Caki2 (cell line): ENCODE measurements around the gene PSMA4. TPM values are rescaled to one million over a fixed set of nuclear protein-coding genes. Genes with fewer than 3 reads are reported as not detected.
"Not testable (repeated sequence)": the region's sequence is repeated elsewhere in the genome, so short reads cannot be mapped to it uniquely, and the experiment has no call there.

ENCODE experiments used
- DNase-seq: peaks from one replicate; pipeline ENCODE4 v3.0.0-alpha.2; 2015; ENCODE audit warnings: low read depth
- in situ Hi-C: cut with HindIII; loops from 2 replicates; pipeline ENCODE4 v1.10.0; 2016; ENCODE audit warnings: low sequenced_read_pairs, low pct_unique_long_range_greater_than_20kb, mixed read lengths
- total RNA-seq: library from RNA; depleted of rRNA; stranded (reverse); fragments of >200 nt; shearing (Covaris generic); gene quantifications from 2 replicates; pipeline ENCODE4 v1.2.3, GENCODE V29; 2014; ENCODE audit warnings: low replicate concordance

The PSMA4 gene
- total RNA-seq, 1 experiment from 2014 or later = 336 TPM

- in situ Hi-C loops = no loop called here
Observed at GRCh38 chr15:78541744-78542034, 1.4 kb downstream of the PSMA4 start.

DNA sequence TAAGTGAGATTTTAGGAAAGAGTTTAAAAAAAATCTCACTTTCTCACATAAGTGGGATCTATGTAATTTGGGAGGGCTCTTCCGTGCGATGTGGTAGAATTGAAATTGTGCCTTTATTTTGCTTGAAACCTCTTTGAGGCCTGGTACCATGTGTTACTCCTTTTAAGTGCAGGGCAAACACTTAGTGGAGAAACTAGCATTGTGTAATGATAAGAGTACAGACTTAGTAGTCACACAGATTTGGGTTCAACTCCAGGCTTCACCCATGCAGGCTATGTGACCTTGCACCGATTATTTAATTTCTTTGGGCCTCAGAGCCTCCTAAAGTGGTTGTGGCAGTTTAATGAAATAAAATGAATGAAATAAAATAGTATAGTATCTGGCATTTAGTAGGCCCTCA is 2.4 kb downstream of the PSMA4 start:
- in situ Hi-C loops = no loop called here
- no peak for DNase-seq

More at GRCh38 chr15:78541744-78542034, 1.4 kb downstream of the PSMA4 start:
- DNase-seq = no peak

DNA sequence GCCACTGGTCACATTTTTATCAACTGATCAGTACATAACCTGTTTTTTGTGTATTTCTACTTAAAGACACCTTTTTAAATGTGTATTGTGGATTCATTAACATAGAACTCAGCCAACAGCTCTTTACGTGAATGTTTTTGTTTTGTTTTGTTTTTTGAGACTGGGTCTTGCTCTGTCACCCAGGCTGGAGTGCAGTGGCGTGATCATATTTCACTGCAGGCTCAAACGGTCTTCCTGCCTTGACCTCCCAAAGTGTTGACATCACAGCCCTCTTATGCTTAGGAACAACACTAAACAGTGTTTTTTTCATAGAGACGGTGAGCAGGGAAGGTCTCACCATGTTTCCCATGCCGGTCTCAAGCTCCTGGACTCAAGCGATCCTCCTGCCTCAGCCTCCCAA is 9.9 kb downstream of the PSMA4 start:
- no peak for DNase-seq
- in situ Hi-C loops = no loop called here

- no peak for DNase-seq
- in situ Hi-C loops = no loop called here
Observed at GRCh38 chr15:78550815-78551214, 10.6 kb downstream of the PSMA4 start.

DNA sequence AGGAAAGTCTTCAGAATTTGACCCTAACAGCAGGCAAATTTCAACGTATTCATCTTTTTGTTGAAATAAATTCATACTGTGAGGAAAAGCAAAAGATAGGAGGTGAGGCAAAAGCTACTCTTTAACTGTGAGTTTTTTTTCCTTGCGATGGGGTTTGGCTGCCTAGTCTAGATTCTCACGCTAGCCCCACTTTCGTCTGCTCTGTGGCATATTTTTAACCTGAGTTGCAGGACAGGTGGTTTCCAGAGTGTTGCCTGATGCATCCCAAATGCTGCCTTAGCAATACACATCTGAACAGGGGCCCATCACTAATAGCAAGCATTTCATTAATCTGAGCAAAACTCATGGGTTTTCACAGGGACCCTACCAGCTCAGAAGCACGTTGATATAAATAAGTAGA is 11.7 kb downstream of the PSMA4 start:
- in situ Hi-C loops = no loop called here
- no peak for DNase-seq

DNA sequence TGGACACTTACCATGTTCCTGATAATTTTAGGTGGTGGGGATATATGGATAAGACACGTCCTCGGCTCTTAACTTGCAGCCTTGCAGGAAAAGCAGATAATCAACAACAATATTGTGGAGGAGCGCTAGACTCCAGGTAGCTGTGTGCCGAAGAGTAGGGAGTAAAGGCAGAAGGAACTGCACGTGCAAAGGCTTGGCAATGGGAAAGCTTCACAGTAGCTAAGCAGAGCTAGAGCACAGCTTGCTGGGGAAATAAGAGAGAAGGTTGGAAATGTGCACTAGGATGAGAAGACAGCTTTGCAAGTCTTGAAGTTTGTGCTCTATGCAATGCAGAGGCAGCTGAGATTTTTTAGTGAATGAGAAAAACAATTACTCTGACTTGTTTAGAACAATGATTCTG is 12.4 kb downstream of the PSMA4 start:
- in situ Hi-C loops = no loop called here
- no peak for DNase-seq

- DNase-seq, in situ Hi-C loops: not testable (repeated sequence)
Observed at GRCh38 chr15:78560201-78560600, 20.0 kb downstream of the PSMA4 start.

GRCh38 chr15:78561490-78561889 is 21.2 kb downstream of the PSMA4 start:
- DNase-seq = no peak
- in situ Hi-C loops = no loop called here

DNA sequence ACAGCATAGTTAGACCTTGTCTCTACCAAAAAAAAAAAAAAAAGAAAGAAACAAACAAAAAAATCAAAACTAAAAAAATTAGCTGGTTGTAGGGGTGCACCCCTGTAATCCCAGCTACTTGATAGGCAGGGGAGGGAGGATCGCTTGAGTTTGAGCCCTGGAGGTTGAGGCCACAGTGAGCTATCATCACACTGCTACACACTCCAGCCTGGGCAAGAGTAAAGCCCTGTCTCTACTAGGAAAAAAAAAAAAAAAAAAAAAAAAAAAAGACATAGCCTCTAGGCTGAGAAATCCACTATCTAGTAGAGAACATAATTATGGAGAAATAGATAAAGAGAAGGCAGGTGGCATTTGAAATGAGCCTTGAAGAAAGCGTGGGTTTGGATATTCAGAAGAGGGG is 22.8 kb downstream of the PSMA4 start:
- no peak for DNase-seq
- in situ Hi-C loops = no loop called here

DNA sequence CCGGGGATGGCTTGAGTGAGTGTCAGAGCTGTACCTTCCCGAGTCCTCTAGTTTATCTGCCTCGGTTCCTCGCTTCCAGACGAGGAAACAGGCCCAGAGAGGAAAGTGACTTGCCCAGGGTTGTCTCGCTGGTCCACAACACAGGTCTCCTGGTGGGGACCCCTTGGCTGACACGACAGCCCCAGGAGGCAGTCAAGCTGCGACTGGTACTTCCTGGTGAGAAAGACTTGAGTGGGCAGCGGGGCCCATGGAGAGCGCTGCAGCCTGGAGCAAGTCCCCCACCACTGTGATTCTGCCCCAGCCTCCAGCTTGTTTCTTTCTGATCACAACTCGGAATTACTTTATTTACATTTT is 24.5 kb downstream of the PSMA4 start:
- in situ Hi-C loops = no loop called here
- no peak for DNase-seq

DNA sequence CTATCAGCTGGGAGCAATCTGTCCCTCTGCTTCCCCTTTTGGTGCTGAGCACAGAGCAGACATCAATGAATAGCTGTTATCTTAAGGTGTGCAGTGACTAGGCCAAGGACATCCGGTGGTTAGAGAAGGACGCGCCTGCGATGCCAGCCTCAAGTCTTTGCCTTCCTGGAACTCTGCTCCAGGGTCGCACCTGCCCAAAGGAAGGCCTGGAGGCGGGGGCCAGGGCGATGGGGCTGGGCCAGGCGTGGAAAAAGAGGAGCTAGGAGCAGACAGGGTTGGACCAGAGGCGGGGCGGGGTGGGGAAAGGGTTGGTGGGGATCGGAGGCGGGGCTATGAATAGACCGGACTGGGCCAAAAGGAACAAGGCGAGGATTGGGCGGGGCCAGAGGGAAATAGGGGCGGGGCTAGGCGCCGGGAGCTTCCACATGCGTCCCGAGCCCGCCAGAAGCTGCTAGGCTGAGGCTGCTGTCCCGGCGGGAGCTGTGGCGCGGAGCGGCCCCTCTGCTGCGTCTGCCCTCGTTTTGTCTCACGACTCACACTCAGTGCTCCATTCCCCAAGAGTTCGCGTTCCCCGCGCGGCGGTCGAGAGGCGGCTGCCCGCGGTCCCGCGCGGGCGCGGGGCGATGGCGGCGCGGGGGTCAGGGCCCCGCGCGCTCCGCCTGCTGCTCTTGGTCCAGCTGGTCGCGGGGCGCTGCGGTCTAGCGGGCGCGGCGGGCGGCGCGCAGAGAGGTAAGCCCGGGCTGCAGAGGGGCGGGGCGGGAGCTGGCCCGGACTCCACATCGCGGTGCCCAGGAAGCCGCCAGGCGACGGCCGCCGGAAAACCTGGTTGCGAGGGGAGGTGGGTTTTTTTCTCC is 25.1 kb downstream of the PSMA4 start, which contains the start of gene CHRNA5:
TSS of gene CHRNA5 (plus strand) at position 424 of the 854 bp plus-strand sequence. CDS start at position 624, 200 bp downstream.
- in situ Hi-C loops = no loop called here
- peak; percentile 84 for DNase-seq

DNA sequence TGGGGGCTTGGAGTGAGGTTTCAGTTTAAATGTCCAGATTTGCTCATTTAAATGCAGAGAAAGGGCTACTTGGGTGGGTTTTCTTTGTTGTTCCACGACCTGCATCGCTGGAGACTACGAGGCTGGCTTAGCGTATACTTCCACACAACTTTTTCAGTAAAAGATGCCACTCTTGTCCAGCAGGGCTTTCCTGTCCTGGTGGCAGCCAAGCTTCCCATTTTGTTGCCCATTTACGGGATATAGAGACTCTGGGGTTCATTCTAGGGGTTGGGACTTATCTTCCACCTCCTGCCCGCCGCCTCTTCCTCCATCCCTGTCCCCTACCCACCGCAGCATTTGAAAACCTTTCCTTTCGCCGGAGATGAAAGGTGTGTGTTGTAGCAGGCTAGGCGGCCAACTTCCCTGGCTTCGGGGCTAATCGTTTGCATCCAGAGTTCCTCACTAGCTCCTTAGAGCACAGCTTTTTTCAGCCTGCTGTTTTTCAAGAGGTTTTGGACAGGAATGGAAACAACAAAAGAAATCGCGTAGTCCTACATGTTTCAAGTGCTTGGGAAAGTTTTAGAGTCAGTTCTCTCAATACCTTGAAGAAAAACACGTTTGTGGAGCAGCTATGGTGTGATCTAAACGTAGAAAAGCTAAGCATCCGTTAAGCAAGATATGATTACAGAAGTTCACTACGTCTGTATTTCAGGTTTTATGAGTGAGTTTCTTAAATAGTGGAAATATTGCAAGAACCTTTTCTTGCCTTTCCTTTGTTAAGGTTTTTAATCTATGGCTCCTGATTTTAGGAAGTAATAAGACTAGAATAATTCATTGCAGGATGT is 25.9 kb downstream of the PSMA4 start:
- peak; percentile 59 for DNase-seq

GRCh38 chr15:78567531-78567930 is 27.3 kb downstream of the PSMA4 start:
- no peak for DNase-seq

More for the DNA sequence above, 25.9 kb downstream of the PSMA4 start:
- in situ Hi-C loops = no loop called here

GRCh38 chr15:78570710-78571109 is 30.5 kb downstream of the PSMA4 start:
- in situ Hi-C loops = no loop called here

More at GRCh38 chr15:78567531-78567930, 27.3 kb downstream of the PSMA4 start:
- in situ Hi-C loops = no loop called here

DNA sequence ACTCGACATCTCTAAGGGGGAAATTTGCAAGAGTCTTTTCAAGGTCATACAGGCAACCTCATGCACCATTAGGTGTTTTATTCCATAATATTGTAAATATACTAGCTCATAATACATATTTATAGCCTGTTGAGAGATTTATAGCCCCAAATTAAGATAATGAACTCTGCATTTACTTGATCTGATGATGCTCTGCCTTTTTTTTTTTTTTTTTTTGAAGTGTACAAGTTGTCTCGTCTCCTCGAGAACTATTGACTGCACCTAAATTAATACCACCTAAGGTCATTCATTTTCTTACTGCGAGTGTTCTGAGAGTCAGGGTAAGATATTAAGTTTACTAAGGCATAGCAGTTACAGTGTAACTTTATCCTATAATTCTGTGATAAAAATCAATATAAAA is 31.1 kb downstream of the PSMA4 start:
- no peak for DNase-seq
- in situ Hi-C loops = no loop called here

More at GRCh38 chr15:78570710-78571109, 30.5 kb downstream of the PSMA4 start:
- no peak for DNase-seq

- in situ Hi-C loops = no loop called here
- DNase-seq = no peak
Observed at GRCh38 chr15:78573416-78573815, 33.2 kb downstream of the PSMA4 start.

DNA sequence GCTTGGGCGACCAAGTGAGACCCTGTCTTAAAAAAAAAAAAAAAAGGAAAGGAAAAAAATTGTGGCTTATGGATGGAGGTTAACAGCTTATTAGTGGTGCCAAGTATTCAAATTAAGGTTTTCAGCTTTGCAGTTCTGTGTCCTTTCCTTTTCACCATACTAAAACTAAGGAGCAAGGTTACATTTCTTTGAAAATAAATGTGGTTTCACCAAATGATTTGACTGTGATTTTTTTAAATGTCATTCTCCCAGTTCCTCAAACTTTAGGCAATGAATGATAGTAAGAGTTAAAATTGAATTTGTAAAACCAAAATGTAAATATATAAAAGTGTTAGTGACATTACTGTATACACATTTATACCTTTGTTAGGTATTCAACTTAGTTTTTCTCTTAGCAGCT is 34.7 kb downstream of the PSMA4 start:
- in situ Hi-C loops = no loop called here
- DNase-seq = peak; percentile 9

GRCh38 chr15:78597583-78597982 is 57.3 kb downstream of the PSMA4 start:
- no peak for DNase-seq
- in situ Hi-C loops = no loop called here

- no peak for DNase-seq
- in situ Hi-C loops = no loop called here
Observed at GRCh38 chr15:78598348-78598747, 58.1 kb downstream of the PSMA4 start.
